DND-41 (cell line): ENCODE measurements around the gene GRAP2.

Experiments
- CTCF ChIP-seq: IDR thresholded peaks from 2 replicates; pipeline ENCODE4 v1.5.1; 2012; ENCODE audit warnings: borderline replicate concordance, low read length, moderate library complexity, mild to moderate bottlenecking; ENCODE audit not compliant: poor library complexity, severe bottlenecking; ENCODE audit errors: extremely low read depth
- EZH2 ChIP-seq: IDR thresholded peaks from 3 replicates; pipeline ENCODE4 v1.6.1; 2012; ENCODE audit warnings: borderline replicate concordance, low read depth, mild to moderate bottlenecking, moderate library complexity, low read length, inconsistent platforms; ENCODE audit not compliant: severe bottlenecking

GRCh38 chr22:39984746-39985145 lies 83.9 kb downstream of the GRAP2 start:
- no peak for TF ChIP-seq EZH2
- TF ChIP-seq CTCF = no peak
